ENCODE results near the gene PRKCA. TPM values are rescaled to one million over a fixed set of nuclear protein-coding genes. Genes with fewer than 3 reads are reported as not detected.

Gene PRKCA
- total and polyA plus RNA-seq, 9 donors = 9.1 to 67.6 (median 37.2) TPM

DNA sequence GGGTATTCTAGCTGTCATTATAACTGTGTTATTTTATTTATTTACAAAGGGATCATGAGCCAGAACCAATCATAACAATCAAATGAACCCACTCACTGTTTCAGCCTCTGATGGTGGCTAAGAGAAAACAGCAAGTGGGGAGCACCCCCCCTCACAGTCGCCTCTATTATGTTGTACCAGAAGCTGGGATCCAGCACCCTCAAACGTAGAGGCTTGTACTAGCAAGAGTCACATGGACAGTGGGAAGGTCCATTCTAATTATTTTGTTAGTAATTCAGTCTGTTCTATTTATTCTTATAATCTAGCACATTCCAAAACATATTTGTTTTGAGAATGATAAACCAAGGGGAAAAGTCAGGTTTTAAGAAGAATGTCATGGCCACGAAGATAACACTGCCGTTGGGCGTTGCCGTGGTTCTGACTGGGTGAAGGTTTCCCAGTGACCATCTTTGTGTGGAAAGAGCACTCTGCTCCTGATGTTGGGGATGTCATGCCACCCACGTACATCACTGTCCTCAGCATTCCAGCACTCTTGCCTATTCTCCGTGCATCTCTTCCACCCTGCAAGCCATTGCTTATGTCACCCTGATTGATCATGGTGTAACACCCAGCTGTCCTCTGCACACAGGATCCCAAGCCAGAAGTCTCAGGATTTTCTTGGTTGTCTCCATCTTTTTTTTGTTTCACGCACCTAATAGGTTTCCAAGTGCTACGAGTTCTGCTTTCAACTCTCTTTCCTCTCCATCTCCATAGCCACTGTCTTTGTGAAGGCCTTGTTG is 205.8 kb downstream of the PRKCA start:
- Histone ChIP-seq H3K36me3 (no peaks in the 10 kb centered on the region), H3K27ac (peak overlapping the region in 1 of 2 donors; percentile 61), H3K4me1 (ENCODE audit: insufficient read depth) (peaks cover 8% of the 10 kb centered on the region), H3K4me3 (no peak overlapping the region), H3K27me3 (no peaks in the 10 kb centered on the region), H3K9me3 (no peaks in the 10 kb centered on the region)
- intact Hi-C loops (cut with DNase I) = no loop called here
- no peak for DNase-seq
- 35 to 55% (median 52%) methylated on average over 10 of the region's 10 CpGs for WGBS, 3 donors
- TF ChIP-seq EP300 (IDR thresholded peaks at IDR 0.05) (no peak), POLR2A (IDR thresholded peaks at IDR 0.05) (no peak)
- TF ChIP-seq, protein P1, sequence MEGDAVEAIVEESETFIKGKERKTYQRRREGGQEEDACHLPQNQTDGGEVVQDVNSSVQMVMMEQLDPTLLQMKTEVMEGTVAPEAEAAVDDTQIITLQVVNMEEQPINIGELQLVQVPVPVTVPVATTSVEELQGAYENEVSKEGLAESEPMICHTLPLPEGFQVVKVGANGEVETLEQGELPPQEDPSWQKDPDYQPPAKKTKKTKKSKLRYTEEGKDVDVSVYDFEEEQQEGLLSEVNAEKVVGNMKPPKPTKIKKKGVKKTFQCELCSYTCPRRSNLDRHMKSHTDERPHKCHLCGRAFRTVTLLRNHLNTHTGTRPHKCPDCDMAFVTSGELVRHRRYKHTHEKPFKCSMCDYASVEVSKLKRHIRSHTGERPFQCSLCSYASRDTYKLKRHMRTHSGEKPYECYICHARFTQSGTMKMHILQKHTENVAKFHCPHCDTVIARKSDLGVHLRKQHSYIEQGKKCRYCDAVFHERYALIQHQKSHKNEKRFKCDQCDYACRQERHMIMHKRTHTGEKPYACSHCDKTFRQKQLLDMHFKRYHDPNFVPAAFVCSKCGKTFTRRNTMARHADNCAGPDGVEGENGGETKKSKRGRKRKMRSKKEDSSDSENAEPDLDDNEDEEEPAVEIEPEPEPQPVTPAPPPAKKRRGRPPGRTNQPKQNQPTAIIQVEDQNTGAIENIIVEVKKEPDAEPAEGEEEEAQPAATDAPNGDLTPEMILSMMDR (IDR thresholded peaks at IDR 0.05) = no peak

GRCh38 chr17:66508896-66509844 is 206.8 kb downstream of the PRKCA start:
- no peak for DNase-seq
- H3K36me3 ChIP-seq = no peaks in the 10 kb centered on the region
- TF ChIP-seq, protein P1 (IDR thresholded peaks at IDR 0.05) = no peak
- TF ChIP-seq POLR2A (IDR thresholded peaks at IDR 0.05) (no peak), EP300 (IDR thresholded peaks at IDR 0.05) (no peak)
- no peaks in the 10 kb centered on the region for H3K9me3 ChIP-seq
- no peak overlapping the region for H3K4me3 ChIP-seq
- no peak overlapping the region for H3K27ac ChIP-seq
- no peaks in the 10 kb centered on the region for H3K27me3 ChIP-seq
- intact Hi-C loops (cut with DNase I) = no loop called here
- 61 to 67% (median 63%) methylated on average over 8 of the region's 8 CpGs for WGBS, 3 donors
- H3K4me1 ChIP-seq (ENCODE audit: insufficient read depth) = peaks cover 8% of the 10 kb centered on the region

DNA sequence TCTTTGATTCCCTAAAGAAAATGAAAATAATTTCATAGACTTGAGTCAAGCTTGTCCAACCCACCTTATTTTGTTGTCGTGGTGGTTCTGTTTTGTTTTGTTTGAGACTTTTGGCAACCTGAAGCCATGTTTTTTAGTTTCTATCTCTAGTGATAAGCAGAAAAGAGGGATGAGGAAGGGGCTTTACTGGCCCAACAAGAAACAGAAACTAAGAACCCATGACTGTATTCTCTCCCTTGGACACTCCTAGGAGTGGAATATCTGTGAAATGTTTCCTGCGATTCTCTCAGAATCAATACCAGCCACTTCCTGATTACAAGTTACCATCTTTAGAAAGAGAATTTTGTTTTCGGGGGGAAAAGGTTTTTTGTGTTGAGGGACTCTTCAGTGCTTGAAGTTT is 207.5 kb downstream of the PRKCA start:
- 62 to 74% (median 69%) methylated on average over 3 of the region's 3 CpGs for WGBS, 3 donors
- intact Hi-C loops (cut with DNase I) = no loop called here
- DNase-seq = no peak
- Histone ChIP-seq H3K4me3 (no peak overlapping the region), H3K27ac (no peak overlapping the region), H3K9me3 (no peaks in the 10 kb centered on the region), H3K36me3 (no peaks in the 10 kb centered on the region), H3K27me3 (no peaks in the 10 kb centered on the region), H3K4me1 (ENCODE audit: insufficient read depth) (peaks cover 8% of the 10 kb centered on the region)
- TF ChIP-seq, protein P1 (IDR thresholded peaks at IDR 0.05) = no peak
- no peak for TF ChIP-seq EP300 (IDR thresholded peaks at IDR 0.05)
- no peak for TF ChIP-seq POLR2A (IDR thresholded peaks at IDR 0.05)

DNA sequence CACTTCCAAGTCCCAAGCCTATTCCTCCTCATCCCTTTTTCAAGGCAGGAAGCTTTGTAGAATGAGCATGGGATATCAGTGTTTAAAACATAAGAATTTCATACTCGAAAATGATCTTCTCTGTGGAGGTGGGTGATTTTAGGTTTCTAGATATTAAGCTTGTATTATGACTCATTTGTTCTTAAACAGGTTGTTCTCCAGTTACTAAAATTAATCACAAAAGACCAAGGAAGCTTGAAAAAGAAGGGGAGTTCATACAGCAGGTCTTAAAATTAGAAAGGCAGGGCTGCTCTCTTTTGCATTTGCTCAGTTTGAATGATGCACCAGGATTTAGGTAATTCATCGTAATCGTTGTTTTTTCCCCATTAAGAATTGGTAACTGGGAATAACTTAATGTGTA is 208.7 kb downstream of the PRKCA start:
- intact Hi-C loops (cut with DNase I) = no loop called here
- no peak overlapping the region for H3K27ac ChIP-seq
- 76 to 82% (median 76%) methylated on average over 3 of the region's 3 CpGs for WGBS, 3 donors
- no peaks in the 10 kb centered on the region for H3K9me3 ChIP-seq
- H3K27me3 ChIP-seq = no peaks in the 10 kb centered on the region
- no peak for DNase-seq
- H3K36me3 ChIP-seq = no peaks in the 10 kb centered on the region
- peaks cover 8% of the 10 kb centered on the region for H3K4me1 ChIP-seq (ENCODE audit: insufficient read depth)
- H3K4me3 ChIP-seq = no peak overlapping the region
- TF ChIP-seq, protein P1 (IDR thresholded peaks at IDR 0.05) = no peak
- no peak for TF ChIP-seq POLR2A (IDR thresholded peaks at IDR 0.05)
- no peak for TF ChIP-seq EP300 (IDR thresholded peaks at IDR 0.05)

All from ovary (tissue), 9 donors.